Measurements from ENCODE around the gene FHOD3.
"Not testable (repeated sequence)": the region's sequence is repeated elsewhere in the genome, so short reads cannot be mapped to it uniquely, and the experiment has no call there.

Gene FHOD3

DNA sequence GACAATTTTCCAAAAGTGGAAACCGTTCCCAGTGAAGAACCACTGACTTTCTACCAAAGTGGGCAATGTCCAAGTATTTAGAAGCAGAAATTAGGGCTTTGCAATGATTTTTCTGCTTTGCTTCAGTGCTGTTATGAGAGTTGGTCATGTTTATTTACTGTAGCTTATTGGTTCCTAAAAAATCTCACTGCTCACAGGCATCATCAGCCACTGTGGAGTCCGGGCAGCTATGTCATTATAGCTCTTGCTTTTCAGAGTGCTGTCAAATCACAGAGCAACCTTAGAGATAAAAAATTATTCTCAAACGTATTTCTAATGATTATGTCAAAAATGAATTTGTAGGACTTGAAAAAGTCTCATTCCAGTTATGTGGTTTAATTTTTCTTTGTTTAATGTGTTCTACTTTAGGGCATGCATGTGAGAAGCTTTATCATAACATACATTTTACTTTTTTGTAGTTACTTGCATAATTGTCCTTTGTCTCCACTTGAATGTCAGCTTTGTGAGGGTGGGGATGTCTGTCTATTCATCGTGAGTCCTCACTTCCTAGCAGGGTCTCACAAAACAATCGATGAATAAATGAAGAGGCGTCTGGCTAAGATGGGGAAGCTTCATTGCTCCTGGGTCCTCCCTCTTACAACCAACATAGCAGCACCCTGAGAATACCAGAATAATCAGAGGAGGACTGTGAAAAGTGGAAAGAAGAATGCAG lies 413.7 kb downstream of the FHOD3 start:
- no peak overlapping the region for H3K4me3 ChIP-seq (ENCODE audit: low read depth, low read length)
- no peak for DNase-seq (ENCODE audit: low read depth)
- TF ChIP-seq, protein P1, sequence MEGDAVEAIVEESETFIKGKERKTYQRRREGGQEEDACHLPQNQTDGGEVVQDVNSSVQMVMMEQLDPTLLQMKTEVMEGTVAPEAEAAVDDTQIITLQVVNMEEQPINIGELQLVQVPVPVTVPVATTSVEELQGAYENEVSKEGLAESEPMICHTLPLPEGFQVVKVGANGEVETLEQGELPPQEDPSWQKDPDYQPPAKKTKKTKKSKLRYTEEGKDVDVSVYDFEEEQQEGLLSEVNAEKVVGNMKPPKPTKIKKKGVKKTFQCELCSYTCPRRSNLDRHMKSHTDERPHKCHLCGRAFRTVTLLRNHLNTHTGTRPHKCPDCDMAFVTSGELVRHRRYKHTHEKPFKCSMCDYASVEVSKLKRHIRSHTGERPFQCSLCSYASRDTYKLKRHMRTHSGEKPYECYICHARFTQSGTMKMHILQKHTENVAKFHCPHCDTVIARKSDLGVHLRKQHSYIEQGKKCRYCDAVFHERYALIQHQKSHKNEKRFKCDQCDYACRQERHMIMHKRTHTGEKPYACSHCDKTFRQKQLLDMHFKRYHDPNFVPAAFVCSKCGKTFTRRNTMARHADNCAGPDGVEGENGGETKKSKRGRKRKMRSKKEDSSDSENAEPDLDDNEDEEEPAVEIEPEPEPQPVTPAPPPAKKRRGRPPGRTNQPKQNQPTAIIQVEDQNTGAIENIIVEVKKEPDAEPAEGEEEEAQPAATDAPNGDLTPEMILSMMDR (IDR thresholded peaks at IDR 0.05; ENCODE audit: insufficient read depth, low read depth, low read length, missing control alignments) = no peak

DNA sequence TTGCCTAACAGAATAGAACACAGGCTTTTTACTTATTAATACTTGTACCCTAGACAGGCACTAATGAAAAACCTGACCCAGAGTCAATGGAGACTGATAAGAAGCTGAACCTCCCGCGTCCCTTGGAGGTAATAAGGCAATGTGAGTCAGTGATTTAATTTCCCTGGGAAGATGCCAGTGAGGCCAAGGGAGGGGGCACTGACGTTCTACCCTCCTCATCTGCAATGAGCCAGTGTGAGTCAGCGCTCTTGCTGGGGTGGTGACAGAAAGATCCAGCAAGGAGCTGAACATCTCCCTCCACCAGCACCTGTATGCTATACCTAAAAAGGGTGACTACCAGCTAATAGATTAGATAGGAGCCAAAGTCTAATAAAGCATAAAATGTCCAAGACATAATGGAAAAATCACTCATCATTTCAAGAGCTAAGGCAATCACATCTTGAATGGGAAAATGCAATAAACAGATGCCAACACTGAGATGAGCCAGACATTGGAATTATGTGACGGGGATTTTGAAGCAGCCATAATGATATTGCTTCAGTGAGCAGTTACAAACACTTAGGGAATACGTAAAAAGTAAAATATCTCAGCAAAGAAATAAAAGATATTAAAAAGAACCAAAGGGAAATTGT lies 414.4 kb downstream of the FHOD3 start:
- no peak for DNase-seq (ENCODE audit: low read depth)
- H3K4me3 ChIP-seq (ENCODE audit: low read depth, low read length) = no peak overlapping the region
- TF ChIP-seq, protein P1 (IDR thresholded peaks at IDR 0.05; ENCODE audit: insufficient read depth, low read depth, low read length, missing control alignments) = no peak

DNA sequence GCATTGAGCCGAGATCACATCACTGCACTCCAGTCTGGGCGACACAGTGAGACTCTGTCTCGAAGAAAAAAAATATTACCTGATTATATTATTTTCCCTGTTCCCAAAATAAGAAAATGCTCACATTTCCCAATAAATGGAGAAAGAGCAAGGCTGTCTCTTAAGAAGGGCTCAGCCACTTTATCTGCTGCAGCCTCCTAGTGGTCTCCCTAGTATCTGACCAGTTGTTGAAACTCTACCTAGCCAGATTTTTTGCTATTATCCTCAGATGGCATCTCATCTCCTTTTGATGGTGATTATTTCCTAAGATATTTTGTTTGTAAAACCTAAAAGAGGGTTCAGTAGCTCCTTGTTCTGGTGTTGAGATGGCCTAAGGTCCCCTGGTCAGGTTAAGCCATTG lies 417.0 kb downstream of the FHOD3 start:
- TF ChIP-seq, protein P1 (IDR thresholded peaks at IDR 0.05; ENCODE audit: insufficient read depth, low read depth, low read length, missing control alignments) = no peak
- no peak overlapping the region for H3K4me3 ChIP-seq (ENCODE audit: low read depth, low read length)
- DNase-seq (ENCODE audit: low read depth) = no peak

DNA sequence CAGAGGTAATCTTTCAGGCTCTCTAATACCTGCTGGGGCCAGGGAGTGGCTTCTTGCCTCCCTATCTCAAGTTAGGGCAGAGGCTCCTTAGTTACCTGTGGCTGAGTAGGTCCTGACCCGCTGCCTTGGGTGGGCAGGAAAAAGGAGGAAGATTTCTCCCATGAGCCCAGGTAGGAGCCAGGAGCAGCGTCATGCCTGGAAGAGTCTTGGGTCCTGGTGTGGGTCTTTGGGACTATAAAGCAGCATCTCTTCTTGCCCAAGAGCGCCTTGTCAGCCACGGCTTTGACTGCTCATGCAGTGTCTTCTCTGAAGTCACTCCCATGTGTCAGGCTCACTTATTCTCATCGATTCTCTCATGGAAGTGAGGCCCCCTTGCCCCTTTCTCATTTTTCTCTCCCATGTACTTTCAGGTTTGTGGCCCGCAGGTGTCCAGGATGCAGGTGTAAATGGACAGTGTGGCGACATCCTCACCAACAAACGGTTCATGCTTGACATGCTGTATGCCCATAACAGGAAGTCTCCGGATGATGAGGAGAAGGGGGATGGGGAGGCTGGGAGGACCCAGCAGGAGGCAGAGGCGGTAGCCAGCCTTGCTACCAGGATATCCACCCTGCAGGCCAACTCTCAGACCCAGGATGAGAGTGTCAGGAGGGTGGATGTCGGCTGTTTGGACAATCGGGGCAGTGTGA lies 420.1 kb downstream of the FHOD3 start:
- TF ChIP-seq, protein P1 (IDR thresholded peaks at IDR 0.05; ENCODE audit: insufficient read depth, low read depth, low read length, missing control alignments) = no peak
- DNase-seq (ENCODE audit: low read depth) = no peak
- no peak overlapping the region for H3K4me3 ChIP-seq (ENCODE audit: low read depth, low read length)

DNA sequence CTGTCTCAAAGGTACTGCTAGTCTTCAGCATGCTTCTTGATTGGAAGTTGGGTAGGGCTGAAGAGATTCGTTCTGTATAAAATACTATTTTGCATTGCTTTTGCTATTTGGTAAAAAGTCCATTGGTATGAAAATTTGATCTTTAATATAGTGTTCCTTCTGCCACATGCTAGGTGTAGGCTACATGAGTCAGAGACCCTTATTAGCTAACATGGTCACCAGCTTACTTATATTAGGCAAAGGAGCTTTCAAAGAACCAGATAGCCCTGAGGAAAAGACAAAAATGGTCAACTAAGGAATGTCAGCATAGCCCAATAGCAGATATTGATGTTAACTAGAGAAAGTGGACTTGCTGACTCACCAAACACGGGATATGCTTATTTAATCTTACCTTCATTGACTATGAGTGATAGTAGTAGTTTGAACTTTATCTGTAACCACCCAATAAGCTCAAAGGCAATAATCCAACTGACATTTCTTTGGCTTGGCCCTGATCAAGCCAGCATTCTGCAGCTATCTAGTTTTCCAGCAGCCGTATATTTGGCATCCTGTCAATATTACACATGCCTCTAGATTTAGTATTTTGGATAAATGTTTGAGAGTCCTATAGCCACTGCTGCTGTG lies 421.3 kb downstream of the FHOD3 start:
- no peak for DNase-seq (ENCODE audit: low read depth)
- H3K4me3 ChIP-seq (ENCODE audit: low read depth, low read length) = no peak overlapping the region
- TF ChIP-seq, protein P1 (IDR thresholded peaks at IDR 0.05; ENCODE audit: insufficient read depth, low read depth, low read length, missing control alignments) = no peak

DNA sequence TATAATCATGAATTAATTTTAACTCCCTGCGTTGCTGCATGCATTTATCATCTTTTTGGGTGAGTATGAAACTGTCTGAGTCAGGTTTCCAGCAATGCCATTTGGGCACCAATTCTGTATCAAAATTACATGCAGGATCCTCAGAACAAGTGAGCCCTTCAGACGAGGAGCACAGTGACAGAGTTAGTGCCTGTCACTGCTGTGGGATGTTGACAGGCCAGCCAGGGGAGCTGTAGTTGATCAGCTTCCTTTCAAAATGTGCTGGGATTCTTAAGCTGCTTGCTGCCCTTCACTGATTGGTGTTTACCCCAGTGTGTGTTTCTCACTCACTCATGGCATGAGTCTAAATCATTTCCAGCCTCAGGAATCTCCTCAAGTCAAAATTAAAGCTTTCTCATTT lies 422.1 kb downstream of the FHOD3 start:
- H3K4me3 ChIP-seq (ENCODE audit: low read depth, low read length) = no peak overlapping the region
- TF ChIP-seq, protein P1 (IDR thresholded peaks at IDR 0.05; ENCODE audit: insufficient read depth, low read depth, low read length, missing control alignments) = no peak
- DNase-seq (ENCODE audit: low read depth) = no peak

DNA sequence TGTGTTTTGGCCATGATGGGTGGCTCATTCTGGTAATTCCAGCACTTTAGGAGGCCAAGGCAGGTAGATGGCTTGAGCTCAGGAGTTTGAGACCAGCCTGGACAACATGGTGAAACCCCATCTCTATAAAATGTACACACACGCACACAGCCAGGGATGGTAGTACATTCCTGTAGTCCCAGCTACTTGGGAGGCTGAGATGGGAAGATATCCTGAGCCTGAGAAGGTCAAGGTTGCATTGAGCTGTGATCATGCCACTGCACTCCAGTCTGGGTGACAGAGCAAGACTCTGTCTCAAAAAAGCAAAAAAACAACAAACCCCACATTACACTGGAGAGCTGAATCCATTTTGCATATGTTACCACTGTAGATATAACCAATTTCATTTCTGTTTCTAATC lies 423.8 kb downstream of the FHOD3 start:
- H3K4me3 ChIP-seq (ENCODE audit: low read depth, low read length); DNase-seq (ENCODE audit: low read depth): not testable (repeated sequence)
